Adipose tissue (tissue), 3 donors: ENCODE data around the gene XYLT1. TPM values are rescaled to one million over a fixed set of nuclear protein-coding genes. Genes with fewer than 3 reads are reported as not detected.

Experiments
- H3K27ac ChIP-seq: one replicate; pipeline ENCODE4 v1.5.1; 2013; ENCODE audit warnings: low read depth, low read length
- WGBS, 3 donors: extraction: QIAGEN DNeasy Blood & Tissue Kit; methylation state at CpG; one replicate each; pipeline ENCODE4 v1.1.7; 2013; 5-methylcytosine and 5-hydroxymethylcytosine counted together
- polyA plus RNA-seq, 3 donors: library from polyadenylated mRNA; stranded (reverse); fragments of 200-250 nt; gene quantifications; one replicate each; pipeline ENCODE4 v1.2.3, GENCODE V29; 2013
- donor health status: healthy with polysubstance abuse.
- donor health status: Bipolar disorder and iron deficiency.
- donor health status: healthy.

Gene XYLT1
- polyA plus RNA-seq, 3 donors = 2.4 to 10.1 (median 5.7) TPM

- WGBS, 3 donors = 74 to 95% (median 87%) methylated on average over 6 of the region's 6 CpGs
- H3K27ac ChIP-seq = no peak overlapping the region
These were observed 219.3 kb downstream of the XYLT1 start for GRCh38 chr16:17251496-17251895.

- 45 to 95% (median 86%) methylated on average over 10 of the region's 10 CpGs for WGBS, 3 donors
- H3K27ac ChIP-seq = no peak overlapping the region
These were observed 223.6 kb downstream of the XYLT1 start for GRCh38 chr16:17246974-17247732.

GRCh38 chr16:17246268-17246885 lies 224.4 kb downstream of the XYLT1 start:
- no peak overlapping the region for H3K27ac ChIP-seq
- 78 to 95% (median 84%) methylated on average over 8 of the region's 8 CpGs for WGBS, 3 donors

- WGBS, 3 donors = 78 to 85% (median 78%) methylated on average over 6 of the region's 6 CpGs
- H3K27ac ChIP-seq = no peak overlapping the region
These were observed 225.0 kb downstream of the XYLT1 start for GRCh38 chr16:17245776-17246175.

- no peak overlapping the region for H3K27ac ChIP-seq
- WGBS, 3 donors = 40 to 72% (median 67%) methylated on average over 9 of the region's 9 CpGs
These were observed 225.7 kb downstream of the XYLT1 start for GRCh38 chr16:17244872-17245551.

- 62 to 86% (median 73%) methylated on average over 8 of the region's 8 CpGs for WGBS, 3 donors
- no peak overlapping the region for H3K27ac ChIP-seq
These were observed 229.4 kb downstream of the XYLT1 start for GRCh38 chr16:17241264-17241835.

GRCh38 chr16:17238285-17239028 lies 232.3 kb downstream of the XYLT1 start:
- H3K27ac ChIP-seq = no peak overlapping the region
- 78 to 92% (median 83%) methylated on average over 8 of the region's 8 CpGs for WGBS, 3 donors

- WGBS, 3 donors = 45 to 78% (median 54%) methylated on average over 8 of the region's 8 CpGs
- no peak overlapping the region for H3K27ac ChIP-seq
These were observed 233.3 kb downstream of the XYLT1 start for GRCh38 chr16:17237350-17237944.

GRCh38 chr16:17235147-17235815 lies 235.5 kb downstream of the XYLT1 start:
- WGBS, 3 donors = 47 to 78% (median 54%) methylated on average over 10 of the region's 10 CpGs
- H3K27ac ChIP-seq = no peak overlapping the region

GRCh38 chr16:17233318-17234002 lies 237.3 kb downstream of the XYLT1 start:
- 83 to 89% (median 88%) methylated on average over 13 of the region's 13 CpGs for WGBS, 3 donors
- H3K27ac ChIP-seq = no peak overlapping the region

- H3K27ac ChIP-seq = no peak overlapping the region
- 98 to 99% (median 98%) methylated on average over 6 of the region's 6 CpGs for WGBS, 3 donors
These were observed 238.3 kb downstream of the XYLT1 start for GRCh38 chr16:17232487-17232886.

GRCh38 chr16:17231972-17232371 lies 238.8 kb downstream of the XYLT1 start:
- no peak overlapping the region for H3K27ac ChIP-seq
- 97 to 98% (median 97%) methylated on average over 5 of the region's 5 CpGs for WGBS, 3 donors

GRCh38 chr16:17230932-17231581 lies 239.7 kb downstream of the XYLT1 start:
- H3K27ac ChIP-seq = no peak overlapping the region
- WGBS, 3 donors = 93 to 98% (median 95%) methylated on average over 3 of the region's 3 CpGs

GRCh38 chr16:17229766-17230165 lies 241.0 kb downstream of the XYLT1 start:
- 93 to 98% (median 94%) methylated on average over 4 of the region's 4 CpGs for WGBS, 3 donors

GRCh38 chr16:17229131-17229530 lies 241.6 kb downstream of the XYLT1 start:
- H3K27ac ChIP-seq = no peak overlapping the region
- WGBS, 3 donors = 93 to 95% (median 95%) methylated on average over 6 of the region's 6 CpGs

More at GRCh38 chr16:17229766-17230165, 241.0 kb downstream of the XYLT1 start:
- no peak overlapping the region for H3K27ac ChIP-seq

GRCh38 chr16:17228708-17229055 lies 242.1 kb downstream of the XYLT1 start:
- WGBS, 3 donors = 90 to 95% (median 94%) methylated on average over 1 of the region's 1 CpG
- no peak overlapping the region for H3K27ac ChIP-seq
